Measurements from ENCODE around the gene VPS52.
A peak's percentile ranks its signal among the peaks of the same experiment; 100 is the strongest.

The VPS52 gene

DNA sequence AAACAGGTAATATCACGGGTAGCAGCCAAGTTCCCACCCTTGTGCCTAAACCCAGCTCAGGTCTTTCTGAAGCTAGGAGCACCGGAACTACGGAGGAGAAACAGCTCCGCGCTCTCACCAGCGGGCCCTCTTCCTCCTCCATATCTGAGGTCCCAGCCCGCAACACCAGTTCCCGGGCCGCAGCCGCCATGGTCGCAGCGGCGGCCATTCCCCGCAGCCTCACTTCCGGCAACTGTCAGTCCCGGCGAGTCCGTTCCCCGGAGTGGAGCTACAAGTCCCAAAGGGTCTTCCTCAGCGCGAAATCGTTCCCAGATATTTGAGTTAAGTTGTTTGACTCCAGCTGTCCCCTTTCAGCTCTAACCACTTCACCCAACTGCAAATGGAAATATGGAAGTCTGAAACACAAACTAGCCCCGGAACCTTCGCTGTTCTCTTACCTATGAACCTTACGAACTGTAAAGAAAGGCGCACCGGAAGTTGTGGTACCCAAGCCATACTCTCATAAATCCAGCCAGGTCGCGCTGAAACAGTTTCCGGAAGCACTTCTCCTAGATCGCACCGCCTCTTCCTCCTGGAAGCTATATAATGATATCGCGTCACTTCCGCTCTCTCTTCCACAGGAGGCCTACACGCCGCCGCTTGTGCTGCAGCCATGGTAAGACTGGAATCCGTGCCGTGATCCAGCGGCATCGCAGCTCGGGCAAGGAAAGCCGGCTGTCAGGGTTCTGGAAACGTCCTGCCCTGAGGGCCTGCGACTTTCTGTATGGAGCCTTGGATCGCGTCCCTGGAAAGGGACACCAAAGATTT, at the start of gene VPS52, which contains the start of gene RPS18:
Gene VPS52, minus strand, starts transcription at position 409 of the 807 bp plus-strand sequence. Its CDS starts 201 bp downstream, at position 208.
Gene RPS18, plus strand, starts transcription at position 608 of the 807 bp plus-strand sequence. Its CDS starts 45 bp downstream, at position 653.
- DNase-seq (ENCODE audit: low read depth) = peak; percentile 100

DNA sequence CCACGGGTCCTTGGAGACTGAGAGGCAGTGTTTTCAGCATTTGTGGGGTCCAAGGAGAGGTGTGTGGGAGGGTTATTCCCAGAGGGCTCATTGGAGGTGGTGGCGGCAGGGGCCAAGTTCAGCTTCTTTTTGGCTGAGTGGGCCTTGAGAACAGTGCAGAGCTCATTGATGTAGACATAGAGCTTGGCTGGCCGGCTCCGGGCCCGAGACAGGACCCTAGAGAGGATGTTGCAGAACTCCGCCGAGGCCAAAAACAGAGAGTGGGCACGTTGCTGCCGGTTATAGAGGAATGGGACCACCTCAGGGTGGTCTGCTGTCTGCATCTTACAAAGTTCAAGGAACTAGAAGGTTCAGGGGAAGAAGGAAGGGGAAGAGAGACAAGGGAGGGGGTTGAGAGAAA, 49.6 kb upstream of the VPS52 start:
- no peak for DNase-seq (ENCODE audit: low read depth)

DNA sequence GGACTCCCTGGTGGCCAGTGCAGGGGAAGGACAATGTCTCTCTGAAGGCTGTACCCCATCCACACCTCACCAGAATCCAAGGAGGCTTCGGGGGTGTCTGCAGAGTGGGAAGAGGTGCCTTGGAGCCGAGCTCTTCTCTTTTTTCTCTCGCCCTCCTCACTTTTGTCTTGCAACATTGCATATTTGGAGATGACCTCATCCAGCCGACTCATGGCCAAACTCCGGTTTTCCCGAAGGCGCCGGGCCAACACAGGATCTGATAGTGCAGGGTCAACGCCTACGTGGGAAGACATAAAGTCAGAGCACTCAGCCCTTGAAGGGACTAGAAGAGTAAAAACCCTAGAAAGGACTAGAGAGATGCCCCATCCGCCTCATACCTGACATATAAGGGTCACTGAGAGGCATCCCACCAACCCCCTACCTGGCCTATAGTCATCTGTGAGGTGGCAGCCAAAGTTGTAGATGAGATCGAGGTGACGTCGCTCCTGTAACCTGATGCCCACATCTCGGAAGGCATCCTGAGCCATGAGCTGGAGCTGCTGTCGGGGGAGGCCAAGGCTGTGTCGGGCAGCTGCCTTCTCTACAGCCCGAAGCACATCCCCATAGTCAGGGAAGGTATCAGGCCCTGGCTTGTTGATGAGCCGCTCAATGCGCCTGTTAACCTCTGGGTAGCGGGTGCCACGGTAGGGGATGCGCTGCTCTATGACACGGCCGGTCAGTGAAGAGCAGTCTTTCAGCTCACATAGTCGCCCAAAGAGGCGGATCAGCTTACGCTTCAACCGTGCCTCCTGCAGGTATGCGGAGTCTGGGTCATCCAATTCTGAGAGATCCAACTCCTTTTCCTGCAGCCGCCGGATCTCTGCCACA, 48.9 kb upstream of the VPS52 start:
- peak; percentile 97 for DNase-seq (ENCODE audit: low read depth)

DNA sequence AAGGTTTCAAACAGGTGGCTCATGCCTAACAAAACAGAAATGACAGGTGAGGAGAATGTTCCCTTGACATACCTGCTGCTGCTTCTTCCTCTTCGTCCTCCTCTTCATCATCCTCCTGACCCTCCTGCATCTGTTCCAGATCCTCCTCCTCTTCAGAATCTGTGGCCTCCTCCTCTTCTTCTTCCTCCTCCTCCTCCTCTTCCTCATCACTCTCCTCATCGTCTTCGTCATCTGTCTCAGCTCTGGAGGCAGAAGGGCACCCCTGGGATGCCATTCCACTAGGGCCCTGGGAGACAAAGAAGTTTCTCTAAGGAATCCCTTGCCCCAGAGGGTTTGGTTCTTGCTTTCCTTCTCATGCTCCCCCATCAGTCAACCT, 48.3 kb upstream of the VPS52 start:
- no peak for DNase-seq (ENCODE audit: low read depth)

GRCh38 chr6:33318426-33319073, 46.9 kb upstream of the VPS52 start:
- DNase-seq (ENCODE audit: low read depth) = no peak

- peak; percentile 100 for DNase-seq (ENCODE audit: low read depth)
Measured at GRCh38 chr6:33317669-33318425, 46.2 kb upstream of the VPS52 start, which contains the start of gene ZBTB22. ZBTB22 (minus strand) TSS chr6:33317744; CDS start chr6:33316916, 828 bp downstream.

GRCh38 chr6:33317419-33317668, 45.7 kb upstream of the VPS52 start:
- DNase-seq (ENCODE audit: low read depth) = no peak

- no peak for DNase-seq (ENCODE audit: low read depth)
Measured at GRCh38 chr6:33316603-33317418, 45.1 kb upstream of the VPS52 start.

DNA sequence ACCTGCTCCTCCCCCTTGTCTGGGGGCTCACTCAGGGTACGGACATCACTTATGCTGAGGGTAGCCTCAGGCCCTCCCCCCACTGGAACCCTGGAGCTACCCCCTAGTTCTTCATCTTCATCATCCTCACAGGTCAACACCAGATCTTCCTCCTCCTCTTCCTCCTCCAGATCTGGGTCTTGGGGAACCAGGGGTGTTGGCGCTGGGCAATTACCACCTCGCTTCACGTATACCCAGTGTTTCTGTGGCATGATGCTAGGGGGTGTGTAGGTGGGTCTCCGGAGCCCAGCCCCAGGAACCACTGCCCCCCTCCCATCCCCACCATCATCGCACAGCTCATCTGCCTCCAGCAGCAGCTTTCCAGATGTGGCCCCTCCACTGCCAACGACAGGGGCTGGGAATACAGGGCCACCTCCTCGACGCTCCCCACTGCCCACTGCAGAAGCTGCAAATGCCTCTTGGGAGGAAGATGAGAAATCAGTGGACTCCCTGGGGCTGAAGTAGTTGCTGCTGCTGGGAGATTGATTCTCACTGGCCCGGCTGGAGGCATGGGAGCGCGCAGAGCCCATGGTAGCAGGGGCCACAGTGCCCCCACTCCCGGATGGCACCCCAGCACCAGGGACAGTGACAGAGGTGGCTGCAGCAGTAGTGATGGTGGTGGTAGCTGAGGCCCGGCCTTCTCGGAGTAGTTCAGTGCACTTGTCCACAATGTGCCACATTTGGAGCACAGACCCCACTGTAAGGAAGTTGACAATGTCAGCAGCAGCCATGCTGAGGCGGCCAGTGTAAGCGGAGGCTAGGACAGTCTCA, 44.3 kb upstream of the VPS52 start:
- DNase-seq (ENCODE audit: low read depth) = no peak

GRCh38 chr6:33314943-33315792, 43.5 kb upstream of the VPS52 start:
- peak; percentile 33 for DNase-seq (ENCODE audit: low read depth)

GRCh38 chr6:33314515-33314942, 42.9 kb upstream of the VPS52 start:
- DNase-seq (ENCODE audit: low read depth) = peak; percentile 84

DNA sequence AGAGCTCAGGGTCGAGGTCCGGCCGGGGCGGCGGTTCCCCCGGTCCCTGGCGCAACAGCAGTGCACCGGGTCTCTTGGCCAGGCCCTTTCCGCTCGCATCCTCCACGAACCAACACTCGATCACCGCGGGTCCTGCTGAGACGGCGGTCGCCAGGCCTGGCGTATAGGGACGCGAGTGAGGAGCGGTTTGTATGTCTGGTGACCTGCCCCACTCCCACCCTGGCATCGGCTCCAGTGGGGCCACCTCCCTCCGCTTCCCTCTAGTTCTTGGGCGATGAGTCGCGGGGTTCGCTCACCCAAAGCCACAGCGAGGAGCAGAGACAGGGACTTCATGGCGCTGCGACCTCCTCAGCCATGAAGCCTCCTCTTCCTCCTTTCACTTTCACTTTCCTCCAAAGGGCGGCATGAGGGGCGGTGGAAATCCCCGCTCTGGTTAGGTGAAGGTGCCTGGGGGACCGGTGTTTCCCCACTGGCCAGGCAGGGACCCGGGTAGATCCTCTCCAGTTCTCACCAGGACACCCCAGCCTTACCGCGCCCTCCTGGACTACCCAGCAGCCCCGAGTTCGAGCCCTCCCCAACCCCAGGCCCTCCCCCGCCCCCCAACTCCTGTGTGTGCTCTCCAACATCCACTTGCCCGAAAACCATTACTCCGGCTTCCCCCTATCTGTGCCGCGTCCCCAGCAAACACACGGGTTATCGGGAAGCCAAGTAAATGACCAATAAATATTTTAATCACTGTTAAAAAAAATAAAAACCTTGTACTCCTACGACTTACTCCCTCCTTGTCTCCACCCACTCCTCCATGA, 42.2 kb upstream of the VPS52 start, which contains the start of gene TAPBP:
Gene TAPBP, minus strand, starts transcription at position 370 of the 806 bp plus-strand sequence. Its CDS starts 37 bp downstream, at position 333.
- DNase-seq (ENCODE audit: low read depth) = peak; percentile 84

DNA sequence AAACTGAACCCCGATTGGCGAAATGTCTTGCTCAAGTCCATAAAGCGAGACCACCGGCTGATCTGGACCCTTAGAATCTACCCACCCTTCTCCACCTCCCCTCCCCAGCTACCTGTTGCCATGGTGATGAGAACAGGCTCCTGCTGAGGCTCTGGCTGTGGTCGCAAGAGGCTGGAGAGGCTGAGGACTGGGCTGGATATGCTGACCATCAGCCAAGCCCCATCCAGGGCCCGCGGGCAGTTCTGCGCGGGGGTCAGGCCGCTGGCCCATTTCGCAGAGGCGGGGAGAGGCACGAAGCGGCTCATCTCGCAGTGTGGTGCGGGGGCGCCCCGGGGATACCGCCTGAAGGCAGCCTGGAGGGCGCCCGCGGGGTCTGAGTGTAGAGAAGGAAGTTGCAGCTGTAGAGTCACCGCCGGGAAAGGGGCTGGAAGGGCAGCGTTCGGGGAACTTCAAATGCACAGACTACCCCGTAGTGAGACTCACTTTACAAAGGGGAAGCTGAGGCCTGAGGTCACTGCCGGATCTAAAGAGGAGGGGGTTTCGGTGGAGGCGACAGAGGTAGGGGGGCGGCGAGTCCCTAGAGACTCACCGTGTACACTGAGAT, 41.5 kb upstream of the VPS52 start:
- DNase-seq (ENCODE audit: low read depth) = peak; percentile 70

DNA sequence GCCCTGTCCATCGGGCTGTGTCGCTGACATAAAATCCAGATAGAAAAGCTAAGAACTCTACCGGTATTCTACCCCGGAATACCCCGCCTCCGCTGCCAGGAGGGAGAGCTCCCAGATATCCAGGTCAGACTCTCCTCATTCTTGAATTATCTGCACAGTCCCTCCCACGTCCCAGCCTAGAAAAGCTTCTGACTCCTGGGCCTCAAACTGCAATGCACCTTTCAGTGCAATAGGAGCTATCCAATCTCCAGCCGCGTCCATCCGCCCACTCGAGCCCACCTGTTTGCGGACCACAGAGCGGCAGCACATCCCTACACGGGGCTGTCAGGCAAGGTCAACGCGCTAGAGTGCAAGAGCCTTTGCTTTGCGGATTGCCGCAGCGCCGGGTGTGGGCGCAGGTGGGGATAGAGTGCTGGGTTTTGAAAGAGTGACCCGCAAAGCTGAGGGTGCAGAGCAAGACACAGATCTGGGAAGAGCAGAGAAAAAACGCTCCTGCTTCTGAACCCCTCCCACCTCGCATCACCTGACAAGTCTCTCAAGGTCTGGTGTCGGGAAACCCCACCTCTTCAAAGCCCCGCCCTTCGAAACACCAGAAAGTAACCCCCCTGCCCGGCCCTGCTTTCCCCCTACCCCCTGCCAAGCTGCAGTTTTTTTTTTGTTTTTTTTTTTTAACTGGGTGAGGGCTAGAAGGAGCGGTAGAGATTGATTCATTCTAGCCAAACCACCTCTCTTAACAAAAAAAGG, 40.9 kb upstream of the VPS52 start:
- DNase-seq (ENCODE audit: low read depth) = peak; percentile 81

DNA sequence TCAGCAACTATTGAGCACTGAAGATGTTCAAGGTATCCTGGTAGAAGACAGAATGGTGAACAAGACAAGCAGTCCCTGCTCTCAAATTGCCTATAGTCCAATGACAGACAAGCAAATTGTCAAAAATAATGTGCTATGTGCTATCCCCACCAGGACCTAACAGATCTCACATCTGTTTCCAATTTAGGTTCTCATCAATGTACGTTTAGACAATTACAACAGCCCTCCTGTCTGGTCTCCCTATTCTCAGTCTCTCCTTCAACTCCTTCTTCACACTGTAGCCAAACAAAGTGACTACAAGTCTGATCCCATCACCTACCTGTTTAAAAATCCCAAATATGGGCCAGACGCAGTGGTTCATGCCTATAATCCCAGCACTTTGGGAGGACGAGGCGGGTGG, 34.7 kb upstream of the VPS52 start:
- no peak for DNase-seq (ENCODE audit: low read depth)

GRCh38 chr6:33305052-33305451, 33.4 kb upstream of the VPS52 start:
- DNase-seq (ENCODE audit: low read depth) = no peak

- no peak for DNase-seq (ENCODE audit: low read depth)
Measured at GRCh38 chr6:33304216-33304615, 32.5 kb upstream of the VPS52 start.
